ENCODE data around the gene EVI5. TPM values are rescaled to one million over a fixed set of nuclear protein-coding genes. Genes with fewer than 3 reads are reported as not detected.

Gene EVI5
- total RNA-seq, 1 donor: 58.7 TPM

- DNase-seq (ENCODE audit: low read depth): no peak
- H3K4me3 ChIP-seq (ENCODE audit: low read depth, low read length): no peak overlapping the region
- TF ChIP-seq CTCF (IDR thresholded peaks at IDR 0.05; ENCODE audit: insufficient read depth, low read depth, low read length): no peak
Observed at GRCh38 chr1:92764116-92764515, 20.8 kb downstream of the EVI5 start.

GRCh38 chr1:92762355-92762754, 22.6 kb downstream of the EVI5 start:
- TF ChIP-seq CTCF (IDR thresholded peaks at IDR 0.05; ENCODE audit: insufficient read depth, low read depth, low read length): no peak
- no peak for DNase-seq (ENCODE audit: low read depth)
- no peak overlapping the region for H3K4me3 ChIP-seq (ENCODE audit: low read depth, low read length)

GRCh38 chr1:92759361-92759760, 25.5 kb downstream of the EVI5 start:
- TF ChIP-seq CTCF (IDR thresholded peaks at IDR 0.05; ENCODE audit: insufficient read depth, low read depth, low read length): no peak
- no peak overlapping the region for H3K4me3 ChIP-seq (ENCODE audit: low read depth, low read length)
- peak; percentile 52 for DNase-seq (ENCODE audit: low read depth)

- TF ChIP-seq CTCF (IDR thresholded peaks at IDR 0.05; ENCODE audit: insufficient read depth, low read depth, low read length): no peak
- H3K4me3 ChIP-seq (ENCODE audit: low read depth, low read length): no peak overlapping the region
- peak; percentile 46 for DNase-seq (ENCODE audit: low read depth)
Observed at GRCh38 chr1:92756537-92756936, 28.4 kb downstream of the EVI5 start.

- H3K4me3 ChIP-seq (ENCODE audit: low read depth, low read length): no peak overlapping the region
- no peak for TF ChIP-seq CTCF (IDR thresholded peaks at IDR 0.05; ENCODE audit: insufficient read depth, low read depth, low read length)
- peak; percentile 91 for DNase-seq (ENCODE audit: low read depth)
Observed at GRCh38 chr1:92755541-92756461, 29.1 kb downstream of the EVI5 start.

- no peak for DNase-seq (ENCODE audit: low read depth)
- no peak for TF ChIP-seq CTCF (IDR thresholded peaks at IDR 0.05; ENCODE audit: insufficient read depth, low read depth, low read length)
- H3K4me3 ChIP-seq (ENCODE audit: low read depth, low read length): no peak overlapping the region
Observed at GRCh38 chr1:92754719-92755050, 30.2 kb downstream of the EVI5 start.
